A673 (cell line): ENCODE data around the gene SMOC2. TPM values are rescaled to one million over a fixed set of nuclear protein-coding genes. Genes with fewer than 3 reads are reported as not detected.

ENCODE experiments used
- BruUV-seq: library from RNA; stranded (reverse); fragments of 400-500 nt; replicated peaks from 2 replicates; lab custom pipeline; 2021; lab: Mats Ljungman, UMichigan
- CTCF ChIA-PET: fragments of 300-600 bp; sonication (Branson Sonifier 250); formaldehyde crosslinking; loops from one replicate; lab custom pipeline; 2022; ENCODE audit warnings: antibody characterized with exemption; lab: Charles Lee
- POLR2A ChIA-PET: fragments of 300-600 bp; sonication (Branson Sonifier 250); formaldehyde crosslinking; loops from one replicate; lab custom pipeline; 2022; ENCODE audit warnings: antibody characterized with exemption; ENCODE audit not compliant: low non-redundant PET; lab: Charles Lee
- DNase-seq: peaks from one replicate; pipeline ENCODE4 v3.0.0-alpha.2; 2015; ENCODE audit warnings: low spot score
- H3K27ac ChIP-seq: fragments of 200-600 bp; sonication (generic); 2 replicates; pipeline ENCODE4 v1.5.1; 2016; ENCODE audit warnings: mixed run types, low read depth, mild to moderate bottlenecking, mixed read lengths, antibody characterized with exemption, low read length; ENCODE audit not compliant: poor library complexity, severe bottlenecking
- H3K27me3 ChIP-seq: fragments of 200-600 bp; sonication (generic); replicated peaks from 2 replicates; pipeline ENCODE4 v1.6.1; 2017; ENCODE audit warnings: mixed run types, low read depth, mild to moderate bottlenecking, mixed read lengths, antibody characterized with exemption, low read length; ENCODE audit not compliant: insufficient read depth, poor library complexity
- H3K36me3 ChIP-seq: fragments of 200-600 bp; sonication (generic); 2 replicates; pipeline ENCODE4 v1.6.1; 2016; ENCODE audit warnings: mixed run types, mild to moderate bottlenecking, mixed read lengths, antibody characterized with exemption, low read length; ENCODE audit not compliant: insufficient read depth, poor library complexity, severe bottlenecking
- H3K4me1 ChIP-seq: fragments of 200-600 bp; sonication (generic); 2 replicates; pipeline ENCODE4 v1.6.1; 2017; ENCODE audit warnings: mixed run types, mild to moderate bottlenecking, mixed read lengths, antibody characterized with exemption, low read length; ENCODE audit not compliant: insufficient read depth, poor library complexity, severe bottlenecking
- H3K4me3 ChIP-seq: fragments of 200-600 bp; sonication (generic); 2 replicates; pipeline ENCODE4 v1.5.1; 2016; ENCODE audit warnings: low read depth, mixed run types, mild to moderate bottlenecking, mixed read lengths, low read length; ENCODE audit not compliant: poor library complexity, severe bottlenecking
- H3K9me3 ChIP-seq: fragments of 200-600 bp; sonication (generic); 2 replicates; pipeline ENCODE4 v1.6.1; 2016; ENCODE audit warnings: mixed run types, low read depth, mild to moderate bottlenecking, mixed read lengths, antibody characterized with exemption, low read length; ENCODE audit not compliant: poor library complexity, severe bottlenecking
- CTCF ChIP-seq: fragments of 300-800, 200-600 bp; sonication (generic); conservative IDR thresholded peaks from 2 replicates; pipeline ENCODE4 v1.5.1; 2017; ENCODE audit warnings: low read depth, mild to moderate bottlenecking, antibody characterized with exemption, low read length, moderate library complexity, mixed read lengths
- EZH2 ChIP-seq: fragments of 200-600 bp; sonication (generic); IDR thresholded peaks from 2 replicates; pipeline ENCODE4 v1.6.1; 2017; ENCODE audit warnings: borderline replicate concordance, low read depth, mild to moderate bottlenecking, mixed read lengths, antibody characterized with exemption, low read length; ENCODE audit not compliant: poor library complexity, severe bottlenecking
- intact Hi-C: fragments of 100-400 bp; cut with micrococcal nuclease; formaldehyde crosslinking; loops from one replicate; pipeline ENCODE4 v1.10.0; 2022; ENCODE audit not compliant: unreplicated experiment
- total RNA-seq: library from RNA; stranded (reverse); gene quantifications from 2 replicates; pipeline ENCODE4 v1.2.3, GENCODE V29; 2021

The SMOC2 gene
- total RNA-seq, 1 experiment from 2014 or later: 1.8 TPM

GRCh38 chr6:168663041-168663440, 222.1 kb downstream of the SMOC2 start:
- CTCF ChIA-PET: no interaction called here
- Histone ChIP-seq H3K36me3 (no peaks in the 10 kb centered on the region), H3K4me3 (no peak overlapping the region), H3K27me3 (peaks cover 29% of the 10 kb centered on the region), H3K4me1 (no peaks in the 10 kb centered on the region), H3K27ac (no peak overlapping the region), H3K9me3 (no peaks in the 10 kb centered on the region)
- BruUV-seq: no TSS peak
- POLR2A ChIA-PET: no interaction called here
- intact Hi-C loops: no loop called here
- TF ChIP-seq EZH2 (no peak), CTCF (no peak)
- no peak for DNase-seq

- no peak overlapping the region for H3K4me3 ChIP-seq
- no peak overlapping the region for H3K27ac ChIP-seq
- H3K9me3 ChIP-seq: no peaks in the 10 kb centered on the region
- intact Hi-C loops: no loop called here
- ChIA-PET CTCF (no interaction called here), POLR2A (no interaction called here)
- TF ChIP-seq CTCF (no peak), EZH2 (no peak)
- no TSS peak for BruUV-seq
- DNase-seq: no peak
- H3K36me3 ChIP-seq: no peaks in the 10 kb centered on the region
- peaks cover 29% of the 10 kb centered on the region for H3K27me3 ChIP-seq
- H3K4me1 ChIP-seq: no peaks in the 10 kb centered on the region
These were observed 224.0 kb downstream of the SMOC2 start for GRCh38 chr6:168664956-168665355.

- POLR2A ChIA-PET: no interaction called here
- H3K4me3 ChIP-seq: no peak overlapping the region
- no peak overlapping the region for H3K27ac ChIP-seq
- intact Hi-C loops: no loop called here
- no peaks in the 10 kb centered on the region for H3K4me1 ChIP-seq
- TF ChIP-seq EZH2: no peak
- no peak for TF ChIP-seq CTCF
- no peaks in the 10 kb centered on the region for H3K9me3 ChIP-seq
- no peaks in the 10 kb centered on the region for H3K36me3 ChIP-seq
- no peak for DNase-seq
- peaks cover 27% of the 10 kb centered on the region for H3K27me3 ChIP-seq
- CTCF ChIA-PET: no interaction called here
- BruUV-seq: no TSS peak
These were observed 225.2 kb downstream of the SMOC2 start for GRCh38 chr6:168666170-168666569.
